ENCODE results near the gene ACADS.

- no peak for TF ChIP-seq POLR2A (IDR thresholded peaks at IDR 0.05; ENCODE audit: control extremely low read depth in 1 of 2, low read depth in 2 of 2, low read length in 2 of 2)
- no peak for TF ChIP-seq ZNF274 (IDR thresholded peaks at IDR 0.05; ENCODE audit: borderline replicate concordance, extremely low read depth, low read length)
- TF ChIP-seq SAP30 (IDR thresholded peaks at IDR 0.05; ENCODE audit: insufficient read depth, insufficient replicate concordance, low read length) = no peak
- no peak for TF ChIP-seq POLR2AphosphoS5 (IDR thresholded peaks at IDR 0.05; ENCODE audit: low read depth, low read length)
- TF ChIP-seq CTCF (IDR thresholded peaks at IDR 0.05; ENCODE audit: control extremely low read depth in 1 of 3, insufficient read depth in 1 of 3, low read depth in 1 of 3, low read length in 3 of 3) = no peak
- TF ChIP-seq SRF (IDR thresholded peaks at IDR 0.05; ENCODE audit: low read depth, low read length) = no peak
- TF ChIP-seq TAF1 (IDR thresholded peaks at IDR 0.05; ENCODE audit: low read depth, low read length) = no peak
- TF ChIP-seq RAD21 (IDR thresholded peaks at IDR 0.05 in 1 of 2, conservative IDR thresholded peaks at IDR 0.05 in 1 of 2; ENCODE audit: low read depth in 2 of 2, low read length in 2 of 2) = no peak
- TF ChIP-seq SUZ12 (IDR thresholded peaks at IDR 0.05; ENCODE audit: low read length) = no peak
- TF ChIP-seq JUN (IDR thresholded peaks at IDR 0.05; ENCODE audit: low read depth, low read length) = no peak
Observed at GRCh38 chr12:120724720-120725119, 906 bp upstream of the ACADS start.
